ENCODE data around the gene CLDN3.

DNA sequence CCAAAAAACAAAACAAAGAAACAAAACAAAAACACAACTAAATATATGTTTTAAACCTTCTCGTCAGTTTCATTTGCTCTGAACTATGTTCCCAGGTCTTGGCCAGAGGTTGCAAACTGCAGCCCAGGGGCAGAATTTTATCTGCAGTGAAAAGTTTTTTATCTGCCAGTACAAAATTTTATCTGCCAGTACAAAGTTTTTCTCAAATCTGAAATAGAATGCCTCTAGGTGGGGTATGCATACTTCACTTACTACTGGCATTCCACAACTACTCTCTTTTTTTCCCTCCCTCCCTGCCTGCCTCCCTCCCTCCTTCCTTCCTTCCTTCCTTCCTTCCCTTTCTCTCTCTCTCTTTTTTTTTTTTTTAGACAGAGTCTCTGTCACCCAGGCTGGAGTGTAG lies 9.4 kb upstream of the CLDN3 start:
- no peak for TF ChIP-seq POLR2A (IDR thresholded peaks at IDR 0.05)
- TF ChIP-seq, protein P1, sequence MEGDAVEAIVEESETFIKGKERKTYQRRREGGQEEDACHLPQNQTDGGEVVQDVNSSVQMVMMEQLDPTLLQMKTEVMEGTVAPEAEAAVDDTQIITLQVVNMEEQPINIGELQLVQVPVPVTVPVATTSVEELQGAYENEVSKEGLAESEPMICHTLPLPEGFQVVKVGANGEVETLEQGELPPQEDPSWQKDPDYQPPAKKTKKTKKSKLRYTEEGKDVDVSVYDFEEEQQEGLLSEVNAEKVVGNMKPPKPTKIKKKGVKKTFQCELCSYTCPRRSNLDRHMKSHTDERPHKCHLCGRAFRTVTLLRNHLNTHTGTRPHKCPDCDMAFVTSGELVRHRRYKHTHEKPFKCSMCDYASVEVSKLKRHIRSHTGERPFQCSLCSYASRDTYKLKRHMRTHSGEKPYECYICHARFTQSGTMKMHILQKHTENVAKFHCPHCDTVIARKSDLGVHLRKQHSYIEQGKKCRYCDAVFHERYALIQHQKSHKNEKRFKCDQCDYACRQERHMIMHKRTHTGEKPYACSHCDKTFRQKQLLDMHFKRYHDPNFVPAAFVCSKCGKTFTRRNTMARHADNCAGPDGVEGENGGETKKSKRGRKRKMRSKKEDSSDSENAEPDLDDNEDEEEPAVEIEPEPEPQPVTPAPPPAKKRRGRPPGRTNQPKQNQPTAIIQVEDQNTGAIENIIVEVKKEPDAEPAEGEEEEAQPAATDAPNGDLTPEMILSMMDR (IDR thresholded peaks at IDR 0.05): no peak

Measured in tibial nerve (tissue), 3 donors.